CD4-positive, alpha-beta T cell treated with Interleukin-6 at 100 ng/mL for 8 hours (primary cell): ENCODE results near the gene UROC1.

Experiments used
- DNase-seq: peaks from one replicate; pipeline ENCODE4 v3.0.0-alpha.2; 2020; ENCODE audit warnings: mixed read lengths, low spot score

UROC1 gene

GRCh38 chr3:126460381-126460780 lies 57.2 kb downstream of the UROC1 start:
- no peak for DNase-seq

- DNase-seq = no peak
Measured at GRCh38 chr3:126459763-126460127, 57.8 kb downstream of the UROC1 start.

GRCh38 chr3:126459111-126459762 lies 58.3 kb downstream of the UROC1 start:
- DNase-seq = no peak

- no peak for DNase-seq
Measured at GRCh38 chr3:126456766-126457388, 60.7 kb downstream of the UROC1 start.

GRCh38 chr3:126456211-126456610 lies 61.4 kb downstream of the UROC1 start:
- DNase-seq = no peak

- no peak for DNase-seq
Measured at GRCh38 chr3:126454437-126455198, 63.0 kb downstream of the UROC1 start.

- no peak for DNase-seq
Measured at GRCh38 chr3:126454025-126454424, 63.5 kb downstream of the UROC1 start.

- DNase-seq = no peak
Measured at GRCh38 chr3:126452213-126452612, 65.4 kb downstream of the UROC1 start.

GRCh38 chr3:126451511-126451910 lies 66.1 kb downstream of the UROC1 start:
- no peak for DNase-seq

- DNase-seq = no peak
Measured at GRCh38 chr3:126450744-126451143, 66.8 kb downstream of the UROC1 start.

- DNase-seq = no peak
Measured at GRCh38 chr3:126450219-126450618, 67.4 kb downstream of the UROC1 start.

GRCh38 chr3:126449621-126450051 lies 67.9 kb downstream of the UROC1 start:
- no peak for DNase-seq

- DNase-seq = no peak
Measured at GRCh38 chr3:126448893-126449180, 68.7 kb downstream of the UROC1 start.

GRCh38 chr3:126448136-126448892 lies 69.3 kb downstream of the UROC1 start:
- no peak for DNase-seq

GRCh38 chr3:126447456-126448106 lies 70.0 kb downstream of the UROC1 start:
- no peak for DNase-seq

GRCh38 chr3:126446791-126447190 lies 70.8 kb downstream of the UROC1 start:
- no peak for DNase-seq

GRCh38 chr3:126446301-126446700 lies 71.3 kb downstream of the UROC1 start:
- DNase-seq = no peak

GRCh38 chr3:126445506-126445905 lies 72.1 kb downstream of the UROC1 start:
- DNase-seq = no peak

GRCh38 chr3:126442856-126443242 lies 74.7 kb downstream of the UROC1 start:
- no peak for DNase-seq

GRCh38 chr3:126442094-126442855 lies 75.3 kb downstream of the UROC1 start:
- no peak for DNase-seq

- DNase-seq = no peak
Measured at GRCh38 chr3:126441256-126441880, 76.2 kb downstream of the UROC1 start.
